Parathyroid adenoma (tissue), 2 donors: ENCODE results near the gene R3HDM2.

Experiments used
- H2AFZ ChIP-seq: fragments of 300-600 bp; sonication (generic); one replicate; pipeline ENCODE4 v1.7.0; 2017; ENCODE audit warnings: antibody characterized with exemption, mild to moderate bottlenecking
- H3K27ac ChIP-seq: fragments of 300-600 bp; sonication (generic); one replicate; pipeline ENCODE4 v1.7.0; 2017
- H3K27me3 ChIP-seq: fragments of 300-600 bp; sonication (generic); one replicate; pipeline ENCODE4 v1.7.0; 2017; ENCODE audit warnings: low read length; ENCODE audit not compliant: control insufficient read depth, insufficient read depth
- H3K36me3 ChIP-seq: fragments of 300-600 bp; sonication (generic); one replicate; pipeline ENCODE4 v1.7.0; 2017; ENCODE audit warnings: low read length; ENCODE audit not compliant: control insufficient read depth, insufficient read depth
- H3K4me1 ChIP-seq: fragments of 300-600 bp; sonication (generic); one replicate; pipeline ENCODE4 v1.7.0; 2017; ENCODE audit warnings: control low read depth
- H3K4me2 ChIP-seq: fragments of 300-600 bp; sonication (generic); one replicate; pipeline ENCODE4 v1.7.0; 2017; ENCODE audit warnings: low read length
- H3K4me3 ChIP-seq: fragments of 300-600 bp; sonication (generic); one replicate; pipeline ENCODE4 v1.7.0; 2017; ENCODE audit warnings: low read depth, low read length
- H3K79me2 ChIP-seq: fragments of 300-600 bp; sonication (generic); one replicate; pipeline ENCODE4 v1.7.0; 2017; ENCODE audit warnings: control low read depth
- H3K9ac ChIP-seq: fragments of 300-600 bp; sonication (generic); one replicate; pipeline ENCODE4 v1.7.0; 2017; ENCODE audit warnings: mild to moderate bottlenecking
- H3K9me3 ChIP-seq: fragments of 300-600 bp; sonication (generic); one replicate; pipeline ENCODE4 v1.7.0; 2017; ENCODE audit warnings: low read length; ENCODE audit not compliant: control insufficient read depth
- TF ChIP-seq, protein P1 (sequence below): fragments of 300-600 bp; sonication (generic); IDR thresholded peaks from one replicate; pipeline ENCODE4 v1.7.0; 2017; ENCODE audit warnings: antibody characterized with exemption, mild to moderate bottlenecking
- donor health status: primary hyperparathyroidism.

Gene R3HDM2

DNA sequence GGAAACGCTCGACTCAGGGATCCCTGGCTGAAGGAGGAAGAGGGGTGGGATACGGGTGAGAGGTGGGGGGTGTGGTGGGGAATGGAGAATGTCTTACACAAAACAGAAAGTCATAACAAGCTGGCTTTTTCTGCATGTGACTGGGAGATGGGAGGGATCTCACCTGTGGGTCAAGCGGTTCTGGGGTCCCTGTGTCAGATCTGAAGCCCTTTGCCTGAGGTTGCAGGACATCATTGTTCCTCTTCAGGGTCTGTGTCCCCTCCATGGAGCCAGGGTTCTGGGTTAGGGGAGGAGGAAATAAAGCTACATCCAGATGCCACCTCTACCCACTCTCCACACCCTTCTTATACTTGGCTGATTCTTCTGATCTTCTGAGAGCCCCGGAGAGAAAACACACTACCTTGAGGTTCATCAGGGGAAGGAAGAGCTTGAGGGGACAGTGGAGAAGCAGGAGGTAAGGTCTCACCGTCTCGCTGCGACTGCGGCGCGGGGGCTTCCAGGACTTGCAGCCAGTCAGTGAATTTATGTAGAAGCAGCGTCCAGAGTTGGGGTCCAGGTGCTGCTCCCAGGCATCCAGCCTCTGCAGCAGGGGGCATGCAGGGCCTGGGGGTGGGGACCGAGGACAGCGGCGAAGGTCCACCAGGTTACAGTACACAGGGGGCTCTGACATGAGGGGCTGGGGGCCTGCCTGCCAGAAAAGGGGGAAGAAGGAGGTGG, 46.3 kb upstream of the R3HDM2 start:
- H3K36me3 ChIP-seq = no peaks in the 10 kb centered on the region
- TF ChIP-seq, protein P1, sequence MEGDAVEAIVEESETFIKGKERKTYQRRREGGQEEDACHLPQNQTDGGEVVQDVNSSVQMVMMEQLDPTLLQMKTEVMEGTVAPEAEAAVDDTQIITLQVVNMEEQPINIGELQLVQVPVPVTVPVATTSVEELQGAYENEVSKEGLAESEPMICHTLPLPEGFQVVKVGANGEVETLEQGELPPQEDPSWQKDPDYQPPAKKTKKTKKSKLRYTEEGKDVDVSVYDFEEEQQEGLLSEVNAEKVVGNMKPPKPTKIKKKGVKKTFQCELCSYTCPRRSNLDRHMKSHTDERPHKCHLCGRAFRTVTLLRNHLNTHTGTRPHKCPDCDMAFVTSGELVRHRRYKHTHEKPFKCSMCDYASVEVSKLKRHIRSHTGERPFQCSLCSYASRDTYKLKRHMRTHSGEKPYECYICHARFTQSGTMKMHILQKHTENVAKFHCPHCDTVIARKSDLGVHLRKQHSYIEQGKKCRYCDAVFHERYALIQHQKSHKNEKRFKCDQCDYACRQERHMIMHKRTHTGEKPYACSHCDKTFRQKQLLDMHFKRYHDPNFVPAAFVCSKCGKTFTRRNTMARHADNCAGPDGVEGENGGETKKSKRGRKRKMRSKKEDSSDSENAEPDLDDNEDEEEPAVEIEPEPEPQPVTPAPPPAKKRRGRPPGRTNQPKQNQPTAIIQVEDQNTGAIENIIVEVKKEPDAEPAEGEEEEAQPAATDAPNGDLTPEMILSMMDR = no peak
- H3K4me1 ChIP-seq = peaks cover 11% of the 10 kb centered on the region
- no peaks in the 10 kb centered on the region for H3K79me2 ChIP-seq
- H3K27me3 ChIP-seq = peaks cover 7% of the 10 kb centered on the region
- no peak overlapping the region for H3K4me3 ChIP-seq
- no peaks in the 10 kb centered on the region for H3K9me3 ChIP-seq
- H3K9ac ChIP-seq = no peak overlapping the region
- no peak overlapping the region for H3K27ac ChIP-seq
- H2AFZ ChIP-seq = no peak overlapping the region
- H3K4me2 ChIP-seq = no peak overlapping the region

DNA sequence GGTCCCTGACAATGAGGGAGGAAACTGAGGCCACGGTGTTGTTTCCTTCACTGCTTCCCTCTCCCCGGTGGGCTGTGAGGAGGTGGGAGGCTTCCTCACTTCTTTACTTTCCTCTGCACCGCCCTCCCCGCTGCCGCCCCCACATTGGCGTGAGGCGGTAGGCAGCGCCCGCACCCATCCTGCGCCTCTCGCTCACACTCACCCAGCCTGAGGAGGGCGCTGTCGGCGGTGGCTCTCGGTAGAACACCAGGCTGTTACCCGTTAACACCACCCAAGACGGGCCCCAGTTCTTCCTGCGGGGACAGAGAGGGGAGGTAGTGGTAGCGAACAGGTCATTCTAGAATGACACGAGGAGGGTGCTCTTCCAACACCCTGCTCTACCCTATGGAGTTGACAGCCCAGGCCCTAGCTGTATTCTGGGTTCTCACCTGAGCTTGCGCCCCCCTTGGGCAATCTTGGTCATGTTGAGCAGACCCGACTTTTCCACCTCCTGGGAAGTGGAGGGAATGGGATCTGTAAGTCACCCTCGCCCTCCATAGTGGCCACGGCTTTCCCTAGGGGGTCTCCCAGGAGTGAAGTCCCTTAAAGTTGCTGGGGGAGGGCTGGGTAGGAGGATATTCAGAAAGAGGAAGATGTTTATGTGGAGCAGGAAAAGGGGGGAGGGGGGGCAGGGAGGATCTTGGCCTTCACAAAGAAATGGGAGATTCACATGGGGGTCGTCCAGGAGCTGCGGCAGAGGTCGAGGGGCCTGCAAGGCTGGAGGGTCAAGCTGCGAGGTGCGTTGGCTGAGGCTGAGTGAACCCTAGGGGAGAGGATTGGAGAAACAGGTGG, 45.5 kb upstream of the R3HDM2 start:
- no peak overlapping the region for H3K9ac ChIP-seq
- H3K4me2 ChIP-seq = peak overlapping the region; percentile 68
- H3K4me1 ChIP-seq = peaks cover 11% of the 10 kb centered on the region
- H3K9me3 ChIP-seq = no peaks in the 10 kb centered on the region
- TF ChIP-seq, protein P1 = no peak
- H3K27ac ChIP-seq = no peak overlapping the region
- no peaks in the 10 kb centered on the region for H3K36me3 ChIP-seq
- H3K27me3 ChIP-seq = peaks cover 7% of the 10 kb centered on the region
- peak overlapping the region; percentile 64 for H2AFZ ChIP-seq
- H3K4me3 ChIP-seq = peak overlapping the region; percentile 34
- no peaks in the 10 kb centered on the region for H3K79me2 ChIP-seq

DNA sequence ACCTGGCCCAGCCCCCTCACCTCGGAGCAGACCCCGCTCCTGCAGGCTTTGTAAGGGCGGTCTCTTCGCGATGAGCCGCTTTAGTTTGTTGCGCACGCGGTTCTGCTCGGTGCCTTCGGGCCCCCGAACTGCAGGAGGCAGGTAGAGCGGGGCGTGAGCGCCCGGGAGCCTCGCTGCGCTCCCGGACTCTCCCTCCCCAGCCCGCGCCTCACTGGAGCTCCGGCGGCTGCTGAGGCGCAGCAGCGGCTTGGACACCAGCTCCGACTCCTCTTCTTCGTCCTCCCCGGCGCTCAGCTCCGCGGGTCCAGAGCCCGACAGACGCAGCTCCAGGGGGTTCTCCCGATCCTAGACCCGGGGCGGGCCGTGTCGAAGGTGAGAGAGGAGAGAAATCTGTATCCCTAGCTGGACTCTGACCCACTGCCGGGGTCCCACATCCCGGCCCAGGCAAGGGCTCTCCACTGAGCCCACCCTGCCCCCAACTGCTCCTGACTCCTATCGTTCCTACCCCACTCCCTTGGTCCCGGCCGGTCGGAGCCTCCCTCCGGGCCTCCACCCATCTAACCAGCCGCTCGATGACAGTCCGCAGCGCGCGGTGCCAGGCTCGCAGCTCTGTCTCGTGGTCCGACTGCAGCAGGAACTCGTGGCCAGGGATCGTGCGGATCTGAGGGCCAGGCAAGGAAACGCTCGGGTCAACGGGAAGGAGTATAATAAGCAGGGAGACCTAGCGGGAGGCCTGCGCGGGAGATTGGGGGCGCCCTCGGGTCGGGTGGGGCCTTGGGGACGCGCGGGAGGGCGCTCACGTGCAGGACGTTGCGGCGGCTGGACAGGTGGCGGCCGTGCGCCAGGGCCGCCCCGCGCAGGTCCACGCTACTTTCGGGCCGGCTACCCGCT, 44.7 kb upstream of the R3HDM2 start:
- Histone ChIP-seq H3K9me3 (no peaks in the 10 kb centered on the region), H3K79me2 (no peaks in the 10 kb centered on the region), H3K4me3 (peak overlapping the region; percentile 34), H3K36me3 (no peaks in the 10 kb centered on the region), H3K4me1 (peaks cover 11% of the 10 kb centered on the region), H3K9ac (no peak overlapping the region), H3K27ac (no peak overlapping the region), H3K27me3 (peaks cover 7% of the 10 kb centered on the region), H3K4me2 (peak overlapping the region; percentile 68), H2AFZ (peak overlapping the region; percentile 64)
- TF ChIP-seq, protein P1 = no peak

GRCh38 chr12:57474862-57475261, 44.0 kb upstream of the R3HDM2 start:
- Histone ChIP-seq H3K9me3 (no peaks in the 10 kb centered on the region), H3K27me3 (peaks cover 7% of the 10 kb centered on the region), H3K4me1 (peaks cover 11% of the 10 kb centered on the region), H2AFZ (peak overlapping the region; percentile 64), H3K79me2 (no peaks in the 10 kb centered on the region), H3K4me3 (no peak overlapping the region), H3K36me3 (no peaks in the 10 kb centered on the region), H3K4me2 (peak overlapping the region; percentile 68), H3K27ac (no peak overlapping the region), H3K9ac (no peak overlapping the region)
- TF ChIP-seq, protein P1 = no peak
